Left ventricle myocardium inferior (tissue), 1 donor: ENCODE data around the gene TMEM132C. TPM values are rescaled to one million over a fixed set of nuclear protein-coding genes. Genes with fewer than 3 reads are reported as not detected.

Source experiments
- DNase-seq: peaks from one replicate; pipeline ENCODE4 v3.0.0-alpha.2; 2020
- H3K27ac ChIP-seq: fragments of 200-600 bp; replicated peaks from 2 replicates; pipeline ENCODE4 v1.8.0; 2021
- H3K27me3 ChIP-seq: fragments of 200-600 bp; 2 replicates; pipeline ENCODE4 v1.8.0; 2021; ENCODE audit warnings: low read depth
- H3K36me3 ChIP-seq: fragments of 200-600 bp; 2 replicates; pipeline ENCODE4 v1.8.0; 2021
- H3K4me1 ChIP-seq: fragments of 200-600 bp; 2 replicates; pipeline ENCODE4 v1.8.0; 2021
- H3K4me3 ChIP-seq: fragments of 200-600 bp; 2 replicates; pipeline ENCODE4 v1.8.0; 2021; ENCODE audit warnings: mild to moderate bottlenecking, moderate library complexity
- H3K9me3 ChIP-seq: fragments of 200-600 bp; replicated peaks from 2 replicates; pipeline ENCODE4 v1.8.0; 2021
- intact Hi-C: fragments of 100-400 bp; cut with micrococcal nuclease; formaldehyde crosslinking; loops from one replicate; pipeline ENCODE4 v1.11.0; 2022
- total RNA-seq: library from RNA; stranded (reverse); fragmentation: NEBNext Ultra II Directional; extraction: Animal tissue kit (Norgen Biotek cat#: 25700); gene quantifications from one replicate; pipeline ENCODE4 v1.2.1, GENCODE V29; 2021
- TF ChIP-seq, protein P1 (sequence below): fragments of 200-600 bp; IDR thresholded peaks from 2 replicates; pipeline ENCODE4 v1.8.0; 2021; ENCODE audit warnings: antibody characterized with exemption, mild to moderate bottlenecking, borderline replicate concordance
- donor health status: DM: no; HTN: yes; CAD: no; lungs with severe emphysema.

The TMEM132C gene
- total RNA-seq, 1 donor from 2014 or later: 1.8 TPM

DNA sequence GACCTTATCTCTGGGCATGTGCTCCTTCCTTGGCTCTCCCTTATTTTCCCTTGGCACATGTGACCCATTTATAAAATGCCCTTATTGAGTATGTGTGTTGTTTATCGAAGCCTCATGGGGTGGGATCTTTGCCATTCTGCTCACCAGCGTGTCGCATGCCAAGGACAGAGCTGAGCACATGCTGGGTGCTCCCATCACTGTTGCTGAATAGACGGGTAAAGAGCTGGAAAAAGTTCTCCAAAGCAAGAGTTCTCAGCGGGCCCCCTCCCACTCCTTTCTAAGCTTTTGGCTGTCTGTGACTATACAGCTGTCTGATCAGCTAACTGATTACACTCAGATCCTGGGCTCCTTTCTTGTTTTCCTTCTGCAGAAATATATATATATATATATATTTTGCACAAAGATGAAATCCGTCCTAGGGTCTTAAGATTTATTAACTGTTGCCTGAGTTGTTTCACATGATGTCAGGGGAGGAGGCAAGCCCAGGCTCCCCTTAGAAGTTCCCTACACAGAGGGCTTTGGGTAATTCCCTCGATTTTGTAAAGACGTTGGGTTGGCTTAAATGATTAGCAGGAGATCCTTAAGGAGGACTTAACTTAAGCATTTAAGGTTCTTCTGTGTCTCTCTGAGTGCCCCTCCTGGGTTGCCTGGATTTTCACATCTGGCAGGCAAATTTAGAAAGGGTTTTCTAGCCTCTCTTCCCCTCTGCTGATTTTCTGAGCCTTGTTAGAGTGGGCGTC is 71.6 kb downstream of the TMEM132C start:
- Histone ChIP-seq H3K27me3 (peaks cover 80% of the 10 kb centered on the region), H3K27ac (no peak overlapping the region), H3K4me1 (peaks cover 4% of the 10 kb centered on the region), H3K9me3 (peaks cover 14% of the 10 kb centered on the region), H3K4me3 (no peak overlapping the region), H3K36me3 (no peaks in the 10 kb centered on the region)
- TF ChIP-seq, protein P1, sequence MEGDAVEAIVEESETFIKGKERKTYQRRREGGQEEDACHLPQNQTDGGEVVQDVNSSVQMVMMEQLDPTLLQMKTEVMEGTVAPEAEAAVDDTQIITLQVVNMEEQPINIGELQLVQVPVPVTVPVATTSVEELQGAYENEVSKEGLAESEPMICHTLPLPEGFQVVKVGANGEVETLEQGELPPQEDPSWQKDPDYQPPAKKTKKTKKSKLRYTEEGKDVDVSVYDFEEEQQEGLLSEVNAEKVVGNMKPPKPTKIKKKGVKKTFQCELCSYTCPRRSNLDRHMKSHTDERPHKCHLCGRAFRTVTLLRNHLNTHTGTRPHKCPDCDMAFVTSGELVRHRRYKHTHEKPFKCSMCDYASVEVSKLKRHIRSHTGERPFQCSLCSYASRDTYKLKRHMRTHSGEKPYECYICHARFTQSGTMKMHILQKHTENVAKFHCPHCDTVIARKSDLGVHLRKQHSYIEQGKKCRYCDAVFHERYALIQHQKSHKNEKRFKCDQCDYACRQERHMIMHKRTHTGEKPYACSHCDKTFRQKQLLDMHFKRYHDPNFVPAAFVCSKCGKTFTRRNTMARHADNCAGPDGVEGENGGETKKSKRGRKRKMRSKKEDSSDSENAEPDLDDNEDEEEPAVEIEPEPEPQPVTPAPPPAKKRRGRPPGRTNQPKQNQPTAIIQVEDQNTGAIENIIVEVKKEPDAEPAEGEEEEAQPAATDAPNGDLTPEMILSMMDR: no peak
- intact Hi-C loops: no loop called here
- no peak for DNase-seq

- DNase-seq: no peak
- H3K9me3 ChIP-seq: peaks cover 14% of the 10 kb centered on the region
- H3K4me1 ChIP-seq: peaks cover 4% of the 10 kb centered on the region
- peaks cover 74% of the 10 kb centered on the region for H3K27me3 ChIP-seq
- TF ChIP-seq, protein P1: no peak
- no peaks in the 10 kb centered on the region for H3K36me3 ChIP-seq
- H3K4me3 ChIP-seq: no peak overlapping the region
- intact Hi-C loops: no loop called here
- H3K27ac ChIP-seq: no peak overlapping the region
Measured at GRCh38 chr12:128339126-128339520, 72.2 kb downstream of the TMEM132C start.

- Histone ChIP-seq H3K4me1 (peaks cover 4% of the 10 kb centered on the region), H3K27me3 (peaks cover 69% of the 10 kb centered on the region), H3K4me3 (no peak overlapping the region), H3K36me3 (no peaks in the 10 kb centered on the region), H3K27ac (no peak overlapping the region), H3K9me3 (peaks cover 9% of the 10 kb centered on the region)
- TF ChIP-seq, protein P1: no peak
- intact Hi-C loops: no loop called here
- DNase-seq: no peak
Measured at GRCh38 chr12:128339631-128340030, 72.7 kb downstream of the TMEM132C start.

- Histone ChIP-seq H3K27ac (no peak overlapping the region), H3K36me3 (no peaks in the 10 kb centered on the region), H3K4me1 (no peaks in the 10 kb centered on the region), H3K27me3 (peaks cover 35% of the 10 kb centered on the region), H3K4me3 (no peak overlapping the region), H3K9me3 (peaks cover 24% of the 10 kb centered on the region)
- intact Hi-C loops: no loop called here
- TF ChIP-seq, protein P1: no peak
- no peak for DNase-seq
Measured at GRCh38 chr12:128353301-128353700, 86.3 kb downstream of the TMEM132C start.

DNA sequence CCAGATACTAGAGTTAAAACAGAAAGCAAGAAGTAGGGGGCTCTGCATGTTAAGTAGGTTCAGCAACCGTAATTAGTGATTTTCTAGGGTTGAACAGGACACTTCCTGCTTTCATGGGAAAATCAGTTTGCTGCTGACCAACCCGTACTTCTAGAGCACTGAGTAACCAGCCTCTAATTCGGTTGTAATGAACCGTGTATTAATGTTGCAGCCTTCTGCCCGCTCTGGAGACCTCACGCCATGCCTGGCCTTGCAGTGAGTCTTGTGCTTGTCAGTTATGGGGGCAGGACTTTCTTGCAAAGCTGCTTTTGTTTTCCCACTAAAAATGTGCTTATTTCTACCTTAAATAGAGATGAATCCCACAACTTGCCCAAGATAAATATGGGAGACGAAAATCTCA is 89.6 kb downstream of the TMEM132C start:
- Histone ChIP-seq H3K4me1 (no peaks in the 10 kb centered on the region), H3K27me3 (peaks cover 50% of the 10 kb centered on the region), H3K4me3 (no peak overlapping the region), H3K36me3 (no peaks in the 10 kb centered on the region), H3K9me3 (peaks cover 12% of the 10 kb centered on the region), H3K27ac (no peak overlapping the region)
- no peak for DNase-seq
- TF ChIP-seq, protein P1: no peak
- intact Hi-C loops: no loop called here
